HEK293 (cell line): Measurements from ENCODE around the gene BCAS3.

Experiments used
- AEBP2 ChIP-seq: fragments of 450-650 bp; formaldehyde crosslinking; IDR thresholded peaks from 2 replicates; pipeline ENCODE4 v1.5.1; 2016; ENCODE audit warnings: missing biosample characterization, missing genetic modification characterization, borderline replicate concordance
- BCL11A ChIP-seq: fragments of 450-650 bp; formaldehyde crosslinking; IDR thresholded peaks from 2 replicates; pipeline ENCODE4 v1.5.1; 2016; ENCODE audit warnings: low read depth, missing biosample characterization, missing genetic modification characterization
- CTCF ChIP-seq: fragments of 450-650 bp; formaldehyde crosslinking; IDR thresholded peaks from 2 replicates; pipeline ENCODE4 v1.5.1; 2016; ENCODE audit warnings: missing biosample characterization, missing genetic modification characterization
- RBAK ChIP-seq: fragments of 450-650 bp; formaldehyde crosslinking; IDR thresholded peaks from 2 replicates; pipeline ENCODE4 v1.5.1; 2016; ENCODE audit warnings: missing biosample characterization, missing genetic modification characterization
- TCF7L2 ChIP-seq: IDR thresholded peaks from 2 replicates; pipeline ENCODE4 v1.6.1; 2011; ENCODE audit warnings: low read depth, mild to moderate bottlenecking, inconsistent platforms, low read length, moderate library complexity, borderline replicate concordance
- ZBTB1 ChIP-seq: fragments of 450-650 bp; formaldehyde crosslinking; IDR thresholded peaks from 2 replicates; pipeline ENCODE4 v1.5.1; 2016; ENCODE audit warnings: missing biosample characterization, missing genetic modification characterization
- ZBTB17 ChIP-seq: fragments of 450-650 bp; formaldehyde crosslinking; IDR thresholded peaks from 2 replicates; pipeline ENCODE4 v1.5.1; 2016; ENCODE audit warnings: missing biosample characterization, missing genetic modification characterization
- ZNF132 ChIP-seq: fragments of 450-650 bp; formaldehyde crosslinking; IDR thresholded peaks from 2 replicates; pipeline ENCODE4 v1.5.1; 2017; ENCODE audit warnings: missing biosample characterization, missing genetic modification characterization, borderline replicate concordance
- ZNF433 ChIP-seq: fragments of 450-650 bp; formaldehyde crosslinking; IDR thresholded peaks from 2 replicates; pipeline ENCODE4 v1.5.1; 2016; ENCODE audit warnings: missing biosample characterization, missing genetic modification characterization, low read depth
- ZNF514 ChIP-seq: fragments of 450-650 bp; formaldehyde crosslinking; IDR thresholded peaks from 2 replicates; pipeline ENCODE4 v1.5.1; 2016; ENCODE audit warnings: missing biosample characterization, missing genetic modification characterization
- TF ChIP-seq, protein P1 (sequence below): fragments of 450-650 bp; formaldehyde crosslinking; IDR thresholded peaks from 2 replicates; pipeline ENCODE4 v1.5.1; 2016; ENCODE audit warnings: missing biosample characterization, missing genetic modification characterization

GRCh38 chr17:61416540-61417363 lies 739.1 kb downstream of the BCAS3 start:
- TF ChIP-seq ZNF132 (no peak), AEBP2 (tag by site-specific recombination) (no peak), ZBTB17 (tag by site-specific recombination) (no peak), ZNF433 (tag by site-specific recombination) (no peak), RBAK (tag by site-specific recombination) (no peak), ZNF514 (tag by site-specific recombination) (no peak), CTCF (tag by site-specific recombination) (peak; percentile 88), ZBTB1 (tag by site-specific recombination) (no peak), BCL11A (tag by site-specific recombination) (0 out of 2 replicates have a peak, but pooled peaks have one; percentile 78), TCF7L2 (no peak)
- TF ChIP-seq, protein P1, sequence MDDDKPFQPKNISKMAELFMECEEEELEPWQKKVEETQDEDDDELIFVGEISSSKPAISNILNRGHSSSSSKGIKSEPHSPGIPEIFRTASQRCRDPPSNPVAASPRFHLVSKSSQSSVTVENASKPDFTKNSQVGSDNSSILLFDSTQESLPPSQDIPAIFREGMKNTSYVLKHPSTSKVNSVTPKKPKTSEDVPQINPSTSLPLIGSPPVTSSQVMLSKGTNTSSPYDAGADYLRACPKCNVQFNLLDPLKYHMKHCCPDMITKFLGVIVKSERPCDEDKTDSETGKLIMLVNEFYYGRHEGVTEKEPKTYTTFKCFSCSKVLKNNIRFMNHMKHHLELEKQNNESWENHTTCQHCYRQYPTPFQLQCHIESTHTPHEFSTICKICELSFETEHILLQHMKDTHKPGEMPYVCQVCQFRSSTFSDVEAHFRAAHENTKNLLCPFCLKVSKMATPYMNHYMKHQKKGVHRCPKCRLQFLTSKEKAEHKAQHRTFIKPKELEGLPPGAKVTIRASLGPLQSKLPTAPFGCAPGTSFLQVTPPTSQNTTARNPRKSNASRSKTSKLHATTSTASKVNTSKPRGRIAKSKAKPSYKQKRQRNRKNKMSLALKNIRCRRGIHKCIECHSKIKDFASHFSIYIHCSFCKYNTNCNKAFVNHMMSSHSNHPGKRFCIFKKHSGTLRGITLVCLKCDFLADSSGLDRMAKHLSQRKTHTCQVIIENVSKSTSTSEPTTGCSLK: no peak
